ENCODE results near the gene KRTAP1-5. TPM values are rescaled to one million over a fixed set of nuclear protein-coding genes. Genes with fewer than 3 reads are reported as not detected.
"Not testable (repeated sequence)": the region's sequence is repeated elsewhere in the genome, so short reads cannot be mapped to it uniquely, and the experiment has no call there.

Gene KRTAP1-5
- total and polyA plus RNA-seq, 12 donors: not detected

DNA sequence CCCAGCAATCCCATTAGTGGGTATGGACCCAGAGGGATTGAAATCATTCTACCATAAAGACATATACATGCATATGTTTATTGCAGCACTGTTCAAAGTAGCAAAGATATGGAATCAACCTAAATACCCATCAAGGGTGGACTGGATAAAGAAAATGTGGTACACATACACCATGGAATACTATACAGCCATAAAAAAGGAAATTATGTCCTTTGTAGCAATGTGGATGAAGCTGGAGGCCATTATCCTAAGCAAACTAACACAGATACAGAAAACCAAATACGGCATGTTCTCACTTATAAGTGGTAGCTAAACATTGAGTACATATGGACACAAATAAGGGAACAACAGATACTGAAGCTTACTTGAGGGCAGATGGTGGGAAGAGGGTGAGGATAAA lies 30.5 kb upstream of the KRTAP1-5 start:
- TF ChIP-seq POLR2A (IDR thresholded peaks at IDR 0.05) (no peak), CTCF (IDR thresholded peaks at IDR 0.05) (no peak)
- Histone ChIP-seq H3K4me1 (replicated peaks in 1 of 2) (no peaks in the 10 kb centered on the region), H3K36me3 (replicated peaks in 1 of 2) (no peaks in the 10 kb centered on the region), H3K9me3 (replicated peaks in 1 of 3) (no peaks in the 10 kb centered on the region), H3K27me3 (no peaks in the 10 kb centered on the region), H3K27ac (no peak overlapping the region), H3K4me3 (no peak overlapping the region)
- WGBS, 4 donors: 91 to 97% (median 92%) methylated on average over 1 of the region's 1 CpG
- intact Hi-C loops (cut with DNase I): no loop called here
- no peak for DNase-seq

DNA sequence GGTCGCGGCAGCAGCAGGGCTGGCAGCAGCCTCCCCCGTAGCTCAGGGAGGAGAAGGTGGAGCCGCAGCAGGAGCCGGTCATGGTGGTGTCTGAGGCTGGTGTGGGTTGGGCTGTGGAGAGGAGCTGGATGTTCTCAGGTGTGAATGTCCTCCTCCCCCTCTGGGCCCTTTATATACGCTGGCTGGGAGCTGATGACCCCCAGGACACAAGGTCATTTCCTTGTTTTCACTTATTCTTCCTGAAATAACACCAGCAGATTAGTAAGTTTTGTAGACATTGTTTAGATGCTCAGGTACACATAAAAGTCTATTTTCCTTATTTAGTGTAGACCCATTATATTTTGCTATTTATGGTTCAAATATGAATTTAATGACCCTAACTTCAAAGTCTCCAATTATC lies 28.1 kb upstream of the KRTAP1-5 start, which contains the start of gene KRTAP2-2:
Gene KRTAP2-2, minus strand, starts transcription at position 101 of the 400 bp plus-strand sequence. Its CDS starts 19 bp downstream, at position 82.
- intact Hi-C loops (cut with DNase I); H3K9me3 ChIP-seq (replicated peaks in 1 of 3); H3K36me3 ChIP-seq (replicated peaks in 1 of 2); H3K4me3 ChIP-seq; H3K4me1 ChIP-seq (replicated peaks in 1 of 2); H3K27me3 ChIP-seq; DNase-seq; H3K27ac ChIP-seq: not testable (repeated sequence)
- WGBS, 4 donors: 33 to 58% (median 54%) methylated on average over 1 of the region's 6 CpGs

- DNase-seq; intact Hi-C loops (cut with DNase I); H3K4me3 ChIP-seq; H3K4me1 ChIP-seq (replicated peaks in 1 of 2); H3K9me3 ChIP-seq (replicated peaks in 1 of 3); H3K36me3 ChIP-seq (replicated peaks in 1 of 2); H3K27ac ChIP-seq; H3K27me3 ChIP-seq: not testable (repeated sequence)
- WGBS, 4 donors: 68 to 97% (median 82%) methylated on average over 5 to 9 of the region's 9 CpGs
Observed at GRCh38 chr17:41054556-41054955, 27.5 kb upstream of the KRTAP1-5 start.

GRCh38 chr17:41054025-41054424 lies 27.0 kb upstream of the KRTAP1-5 start:
- H3K4me3 ChIP-seq: no peak overlapping the region

DNA sequence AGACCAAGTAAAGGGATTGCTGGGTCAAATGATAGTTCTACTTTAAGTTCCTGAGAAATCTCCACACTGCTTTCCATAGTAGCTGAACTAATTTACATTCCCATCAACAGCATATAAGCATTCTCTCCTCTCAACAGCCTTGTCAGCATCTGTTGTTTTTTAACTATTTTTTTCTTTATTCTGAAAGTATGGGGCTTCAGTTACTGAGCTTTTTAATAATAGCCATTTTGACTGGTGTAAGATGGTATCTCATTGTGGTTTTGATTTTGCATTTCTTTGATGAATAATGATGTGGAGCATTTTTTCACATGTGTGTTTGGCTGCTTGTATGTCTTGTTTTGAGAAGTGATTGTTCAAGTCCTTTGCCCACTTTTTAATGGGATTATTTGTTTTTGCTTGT lies 25.6 kb upstream of the KRTAP1-5 start:
- no peaks in the 10 kb centered on the region for H3K27me3 ChIP-seq
- no peak for DNase-seq
- H3K36me3 ChIP-seq (replicated peaks in 1 of 2): no peaks in the 10 kb centered on the region
- no peak for TF ChIP-seq POLR2A (IDR thresholded peaks at IDR 0.05)
- TF ChIP-seq CTCF (IDR thresholded peaks at IDR 0.05): no peak
- H3K4me3 ChIP-seq: no peak overlapping the region
- no peaks in the 10 kb centered on the region for H3K4me1 ChIP-seq (replicated peaks in 1 of 2)
- intact Hi-C loops (cut with DNase I): no loop called here
- no peaks in the 10 kb centered on the region for H3K9me3 ChIP-seq (replicated peaks in 1 of 3)
- H3K27ac ChIP-seq: no peak overlapping the region

More at GRCh38 chr17:41054025-41054424, 27.0 kb upstream of the KRTAP1-5 start:
- H3K27ac ChIP-seq: no peak overlapping the region
- no peaks in the 10 kb centered on the region for H3K27me3 ChIP-seq
- H3K9me3 ChIP-seq (replicated peaks in 1 of 3): no peaks in the 10 kb centered on the region
- H3K4me1 ChIP-seq (replicated peaks in 1 of 2): no peaks in the 10 kb centered on the region
- no peak for DNase-seq
- intact Hi-C loops (cut with DNase I): no loop called here
- 91 to 96% (median 92%) methylated on average over 4 of the region's 4 CpGs for WGBS, 4 donors
- no peaks in the 10 kb centered on the region for H3K36me3 ChIP-seq (replicated peaks in 1 of 2)
- TF ChIP-seq CTCF (IDR thresholded peaks at IDR 0.05) (no peak), POLR2A (IDR thresholded peaks at IDR 0.05) (no peak)

All from adrenal gland (tissue), 12 donors.